K562 (cell line): ENCODE results near the gene KBTBD13. TPM values are rescaled to one million over a fixed set of nuclear protein-coding genes. Genes with fewer than 3 reads are reported as not detected.

Source experiments
- ATAC-seq: fragments of 200-7000 bp; cut with Tn5 transposase; 3 replicates; pipeline ENCODE4 v1.9.1; 2020; ENCODE audit warnings: moderate library complexity
- Bru-seq: library from RNA; stranded (reverse); fragments of 400-500 nt; gene quantifications from one replicate; lab custom pipeline; 2021; lab: Mats Ljungman, UMichigan
- BruChase-seq, 2 experiments: library from RNA; stranded (reverse); fragments of 400-500 nt; gene quantifications; one replicate each; lab custom pipeline; 2021; lab: Mats Ljungman, UMichigan
- BruUV-seq: library from RNA; stranded (reverse); fragments of 400-500 nt; replicated peaks from 2 replicates; lab custom pipeline; 2021; lab: Mats Ljungman, UMichigan
- CTCF ChIA-PET: fragments of 300-600 bp; formaldehyde crosslinking; extraction: SDS; loops from one replicate; lab custom pipeline; 2021; ENCODE audit warnings: low intra/inter-chr PET ratio; lab: Yijun Ruan, JAX
- POLR2A ChIA-PET: fragments of 300-600, 350-650 bp; sonication (Branson Sonifier 250); formaldehyde crosslinking; extraction: SDS; loops from one replicate; lab custom pipeline; 2021; ENCODE audit warnings: antibody characterized with exemption, inconsistent platforms; lab: Yijun Ruan, JAX
- DNase-seq, 4 experiments: peaks; one replicate each; pipeline versions ENCODE4 v3.0.0 to v3.0.0-alpha.2; 2011 to 2018; ENCODE audit warnings: low spot score in 3 of 4, mixed read lengths in 3 of 4; ENCODE audit errors: extremely low read depth in 1 of 4
- FAIRE-seq: peaks from 2 replicates; lab custom pipeline; 2011; peaks lifted over from hg19 to GRCh38; lab: Jason Lieb, UNC
- H2AFZ ChIP-seq: 2 replicates; pipeline ENCODE4 v1.6.0; 2011; ENCODE audit warnings: low read depth, low read length, control low read depth, inconsistent platforms
- H3K27ac ChIP-seq: fragments of 200-600 bp; 3 replicates; pipeline ENCODE4 v1.8.0; 2011; ENCODE audit warnings: low read depth, mild to moderate bottlenecking, control low read depth, inconsistent platforms, low read length, moderate library complexity, mixed read lengths; ENCODE audit errors: extremely low read depth
- H3K27me3 ChIP-seq, 2 experiments: fragments of 300-600 bp in 1 of 2; 2 replicates in 1 of 2; 3 replicates in 1 of 2; pipeline versions ENCODE4 v1.6.0 to v1.8.0; 2011; ENCODE audit warnings: inconsistent platforms in 2 of 2, low read length in 2 of 2, mild to moderate bottlenecking in 1 of 2, mixed read lengths in 1 of 2, moderate library complexity in 1 of 2; ENCODE audit not compliant: control insufficient read depth in 2 of 2, insufficient read depth in 2 of 2
- H3K36me3 ChIP-seq: fragments of 300-600 bp; 3 replicates; pipeline ENCODE4 v1.8.0; 2011; ENCODE audit warnings: mild to moderate bottlenecking, low read length, inconsistent platforms; ENCODE audit not compliant: control insufficient read depth, insufficient read depth
- H3K4me1 ChIP-seq, 2 experiments: fragments of 200-600 bp in 1 of 2; replicated peaks in 1 of 2; 2 replicates in 1 of 2; 3 replicates in 1 of 2; pipeline versions ENCODE4 v1.5.1 to v1.8.0; 2011; ENCODE audit warnings: inconsistent platforms in 2 of 2, low read length in 2 of 2, mild to moderate bottlenecking in 1 of 2, mixed read lengths in 1 of 2, moderate library complexity in 1 of 2; ENCODE audit not compliant: control insufficient read depth in 2 of 2, insufficient read depth in 2 of 2
- H3K4me2 ChIP-seq: 2 replicates; pipeline ENCODE4 v1.6.1; 2011; ENCODE audit warnings: low read length, control low read depth, inconsistent platforms, mixed read lengths; ENCODE audit not compliant: insufficient read depth
- H3K4me3 ChIP-seq: fragments of 200-600 bp; sonication (generic), shearing (Covaris generic); 2 replicates; pipeline ENCODE4 v1.5.1; 2016; ENCODE audit warnings: control low read depth, inconsistent platforms
- H3K79me2 ChIP-seq: fragments of 200-600 bp; 3 replicates; pipeline ENCODE4 v1.8.0; 2011; ENCODE audit warnings: low read length, inconsistent platforms; ENCODE audit not compliant: control insufficient read depth, insufficient read depth
- H3K9ac ChIP-seq, 2 experiments: 2 replicates each; pipeline versions ENCODE4 v1.6.0 to v1.6.1; 2011; ENCODE audit warnings: low read depth in 2 of 2, low read length in 2 of 2, control low read depth in 1 of 2, inconsistent platforms in 1 of 2, mild to moderate bottlenecking in 1 of 2, mixed read lengths in 1 of 2; ENCODE audit not compliant: insufficient read depth in 1 of 2
- H3K9me1 ChIP-seq: one replicate; pipeline ENCODE4 v1.6.0; 2011; ENCODE audit warnings: inconsistent platforms, mild to moderate bottlenecking, low read length, moderate library complexity; ENCODE audit not compliant: control insufficient read depth, insufficient read depth
- H3K9me3 ChIP-seq: replicated peaks from 2 replicates; pipeline ENCODE4 v1.5.1; 2011; ENCODE audit warnings: low read depth, low read length, inconsistent platforms; ENCODE audit not compliant: control insufficient read depth, insufficient read depth
- H4K20me1 ChIP-seq: replicated peaks from 2 replicates; pipeline ENCODE4 v1.6.1; 2011; ENCODE audit warnings: low read length, inconsistent platforms, mixed read lengths; ENCODE audit not compliant: control insufficient read depth, insufficient read depth
- ASH1L ChIP-seq: fragments of 450-650 bp; IDR thresholded peaks from 2 replicates; pipeline ENCODE4 v1.6.1; 2018; ENCODE audit warnings: borderline replicate concordance, mild to moderate bottlenecking, low read depth; ENCODE audit not compliant: partially characterized antibody
- EZH2 ChIP-seq: IDR thresholded peaks from 2 replicates; pipeline ENCODE4 v1.6.1; 2012; ENCODE audit warnings: low read depth, mild to moderate bottlenecking, inconsistent platforms, low read length, borderline replicate concordance
- FOXP1 ChIP-seq: sonication (generic); formaldehyde crosslinking; IDR thresholded peaks from 2 replicates; pipeline ENCODE4 v1.8.0; 2022; ENCODE audit warnings: mild to moderate bottlenecking, missing genetic modification reagents
- MTA1 ChIP-seq: fragments of 450-650 bp; IDR thresholded peaks from 2 replicates; pipeline ENCODE4 v1.6.1; 2017; ENCODE audit warnings: borderline replicate concordance
- PBX2 ChIP-seq, 2 experiments: IDR thresholded peaks in 1 of 2; conservative IDR thresholded peaks in 1 of 2; 2 replicates each; pipeline ENCODE4 v1.6.1; 2016; ENCODE audit warnings: low read depth in 2 of 2, mild to moderate bottlenecking in 1 of 2, missing compliant biosample characterization in 1 of 2, missing genetic modification characterization in 1 of 2, moderate library complexity in 1 of 2
- PHTF2 ChIP-seq: fragments of 250-450 bp; sonication (Bioruptor Pico); IDR thresholded peaks from 2 replicates; pipeline ENCODE4 v1.5.0; 2021; ENCODE audit warnings: mild to moderate bottlenecking
- SETDB1 ChIP-seq: IDR thresholded peaks from one replicate; pipeline ENCODE4 v1.6.1; 2012; ENCODE audit warnings: low read length, control low read depth, inconsistent platforms
- SMARCC2 ChIP-seq: fragments of 450-650 bp; IDR thresholded peaks from 2 replicates; pipeline ENCODE4 v1.6.1; 2017; ENCODE audit warnings: antibody characterized with exemption, moderate library complexity, mild to moderate bottlenecking, low read depth
- STAT5B ChIP-seq: fragments of 250-450 bp; sonication (Bioruptor Pico); IDR thresholded peaks from 2 replicates; pipeline ENCODE4 v1.8.0; 2021; ENCODE audit warnings: mild to moderate bottlenecking, inconsistent platforms
- ZNF449 ChIP-seq: fragments of 250-450 bp; sonication (Bioruptor Pico); IDR thresholded peaks from 2 replicates; pipeline ENCODE4 v1.8.0; 2022; ENCODE audit warnings: moderate library complexity, mild to moderate bottlenecking, inconsistent platforms
- ZNF512 ChIP-seq: IDR thresholded peaks from 2 replicates; pipeline ENCODE4 v1.6.1; 2016; ENCODE audit warnings: missing genetic modification characterization, missing compliant biosample characterization
- WGBS: fragments of 100-300 bp; shearing (Covaris generic); methylation state at CpG from one replicate; pipeline ENCODE4 v1.1.6; 2016; ENCODE audit warnings: low coverage, mixed read lengths; ENCODE audit not compliant: insufficient coverage; ENCODE audit errors: missing lambda C conversion rate; 5-methylcytosine and 5-hydroxymethylcytosine counted together
- in situ Hi-C: fragments of 300-500 bp; cut with MboI; formaldehyde crosslinking; loops from 4 replicates; pipeline ENCODE4 v1.15.0; 2018; ENCODE audit warnings: inconsistent platforms, mixed read lengths
- intact Hi-C: fragments of 100-400 bp; cut with micrococcal nuclease; formaldehyde crosslinking; loops from 2 replicates; pipeline ENCODE4 v1.14.2; 2022
- long read RNA-seq, 3 experiments: library from polyadenylated mRNA in 2 of 3; library from RNA in 1 of 3; unstranded in 2 of 3; stranded (forward) in 1 of 3; transcript quantifications; one replicate each; pipeline ENCODE4 v2.0.0, GENCODE V29; 2019 to 2022
- polyA minus RNA-seq, 3 experiments: library from RNA; depleted of rRNA, polyadenylated mRNA; stranded (reverse); fragments of >200 nt; gene quantifications; 2 replicates each; pipeline ENCODE4 v1.2.3, GENCODE V29; 2011
- polyA plus RNA-seq, 8 experiments: library from polyadenylated mRNA; depleted of rRNA in 4 of 8; stranded (reverse) in 5 of 8; unstranded in 3 of 8; fragments of >200 nt; fragmentation: Nextera tagmentation in 2 of 8; fragmentation: Illumina TruSeq in 1 of 8; extraction: Ambion mirVana in 2 of 8; extraction: Trizol in 1 of 8; gene quantifications; 2 replicates each; pipeline versions ENCODE4 v1.2.1 to v1.2.3, GENCODE V29; 2011 to 2014; ENCODE audit warnings: inconsistent platforms in 1 of 8, missing spikeins in 1 of 8
- total RNA-seq, 7 experiments: library from RNA; depleted of rRNA in 6 of 7; stranded (reverse); fragments of >200 nt in 6 of 7; fragmentation: Illumina TruSeq in 2 of 7; extraction: Trizol in 2 of 7; gene quantifications; 2 replicates each; pipeline versions ENCODE4 v1.2.1 to v1.2.3, GENCODE V29; 2011 to 2021; ENCODE audit warnings: low replicate concordance in 1 of 7

The KBTBD13 gene
- total RNA-seq (2011; cell fraction: chromatin; rRNA removed; ENCODE audit: low replicate concordance) = 0.16 TPM in 1 of 2 replicates, not detected in the other
- total RNA-seq (2011; cell fraction: nucleolus; rRNA removed) = 0.13 and 0.17 TPM in 2 replicates
- total RNA-seq (2011; cell fraction: nucleoplasm; rRNA removed) = 0.15 TPM in 1 of 2 replicates, not detected in the other
- total RNA-seq (2014; rRNA removed) = 0.09 TPM in 1 of 2 replicates, not detected in the other
- 0.06 and 0.07 TPM in 2 replicates for total RNA-seq (2014; rRNA removed; fragmentation: Illumina TruSeq; extraction: Trizol)
- not detected in 2 replicates for total RNA-seq (2015; rRNA removed; fragmentation: Illumina TruSeq; extraction: Trizol)
- total RNA-seq (2021) = 0.11 and 0.13 TPM in 2 replicates
- not detected in 2 replicates for polyA plus RNA-seq (2011; rRNA removed)
- polyA plus RNA-seq (2011; cell fraction: cytosol; rRNA removed) = 0.03 and 0.04 TPM in 2 replicates
- 0.04 TPM in 1 of 2 replicates, not detected in the other for polyA plus RNA-seq (2011; cell fraction: nucleus; rRNA removed)
- polyA plus RNA-seq (2012) = 0.06 and 0.09 TPM in 2 replicates
- 0.04 and 0.10 TPM in 2 replicates for polyA plus RNA-seq (2014; fragmentation: Illumina TruSeq; extraction: Trizol)
- polyA plus RNA-seq (2014; fragmentation: Nextera tagmentation; extraction: Ambion mirVana) = under 1 TPM in 1 of 2 experiments, not detected in 1; 0.07 TPM
- 0.12 and 0.22 TPM in 2 replicates for polyA plus RNA-seq (2014; rRNA removed)
- polyA minus RNA-seq (2011; rRNA and poly(A)+ RNA removed) = 0.07 TPM in 1 of 2 replicates, not detected in the other
- not detected in 2 replicates for polyA minus RNA-seq (2011; cell fraction: cytosol; rRNA and poly(A)+ RNA removed)
- polyA minus RNA-seq (2011; cell fraction: nucleus; rRNA and poly(A)+ RNA removed) = 0.13 TPM in 1 of 2 replicates, not detected in the other
- Bru-seq, nascent RNA = percentile 6 among the genes with signal in this experiment
- BruChase-seq, experiment 1, labeled RNA remaining after a 2-hour chase = not detected
- percentile 19 among the genes with signal in this experiment for BruChase-seq, experiment 2, labeled RNA remaining after a 6-hour chase
- long read RNA-seq, experiment 1 = 0 reads
- long read RNA-seq, experiment 2 = 0 reads
- long read RNA-seq, experiment 3 = 0 reads

- intact Hi-C loops (no loop called here), in situ Hi-C loops (no loop called here)
- no peaks in the 10 kb centered on the region for H3K36me3 ChIP-seq
- TSS peak; percentile 89 for BruUV-seq
- H3K4me3 ChIP-seq = no peak within 1 kb of the TSS
- no peak within 1 kb of the TSS for H3K9ac ChIP-seq
- CTCF ChIA-PET = no interaction called here
- WGBS = 82% methylated on average over 54 of the region's 73 CpGs
- H3K27me3 ChIP-seq = peaks cover 7 to 22% of the 10 kb centered on the region in 2 experiments; a peak in 3 of 5 replicates
- no peaks in the 10 kb centered on the region for H3K79me2 ChIP-seq
- FAIRE-seq = no peak
- no peaks in the 10 kb centered on the region for H3K9me1 ChIP-seq
- no peak for ATAC-seq
- H2AFZ ChIP-seq = no peak within 1 kb of the TSS
- no peak within 1 kb of the TSS for H3K4me2 ChIP-seq
- no peak for DNase-seq
- POLR2A ChIA-PET = no interaction called here
- H3K9me3 ChIP-seq = no peaks in the 10 kb centered on the region; the same call in 1 of the 2 replicates
- no peaks in the 10 kb centered on the region for H4K20me1 ChIP-seq
- H3K27ac ChIP-seq = no peak within 1 kb of the TSS
- peaks cover 0 to 16% of the 10 kb centered on the region in 2 experiments; a peak in 2 of 5 replicates for H3K4me1 ChIP-seq
- no peak for TF ChIP-seq ASH1L
- TF ChIP-seq SMARCC2 = no peak
- TF ChIP-seq STAT5B (CRISPR knock-in tag) = no peak
- TF ChIP-seq MTA1 = no peak
- TF ChIP-seq SETDB1 = no peak
- TF ChIP-seq ZNF449 (CRISPR knock-in tag) = no peak
- TF ChIP-seq ZNF512 (tag) = no peak
- TF ChIP-seq PHTF2 (CRISPR knock-in tag) = no peak
- TF ChIP-seq FOXP1 = no peak
- TF ChIP-seq PBX2 (CRISPR knock-in tag; IDR thresholded peaks at IDR 0.05; ENCODE audit: low read depth) = no peak
- TF ChIP-seq PBX2 (tag; conservative IDR thresholded peaks at IDR 0.05; ENCODE audit: low read depth) = no peak
- TF ChIP-seq EZH2 = no peak
Measured at GRCh38 chr15:65076486-65077290, at the start of gene KBTBD13. KBTBD13 (plus strand) TSS chr15:65076746; CDS start chr15:65076816, 70 bp downstream.
